Fibroblast of skin of right biceps (primary cell): ENCODE measurements around the gene ANKLE1.

Experiments used
- DNase-seq: peaks from one replicate; pipeline ENCODE4 v3.0.0-alpha.2; 2013

Gene ANKLE1

DNA sequence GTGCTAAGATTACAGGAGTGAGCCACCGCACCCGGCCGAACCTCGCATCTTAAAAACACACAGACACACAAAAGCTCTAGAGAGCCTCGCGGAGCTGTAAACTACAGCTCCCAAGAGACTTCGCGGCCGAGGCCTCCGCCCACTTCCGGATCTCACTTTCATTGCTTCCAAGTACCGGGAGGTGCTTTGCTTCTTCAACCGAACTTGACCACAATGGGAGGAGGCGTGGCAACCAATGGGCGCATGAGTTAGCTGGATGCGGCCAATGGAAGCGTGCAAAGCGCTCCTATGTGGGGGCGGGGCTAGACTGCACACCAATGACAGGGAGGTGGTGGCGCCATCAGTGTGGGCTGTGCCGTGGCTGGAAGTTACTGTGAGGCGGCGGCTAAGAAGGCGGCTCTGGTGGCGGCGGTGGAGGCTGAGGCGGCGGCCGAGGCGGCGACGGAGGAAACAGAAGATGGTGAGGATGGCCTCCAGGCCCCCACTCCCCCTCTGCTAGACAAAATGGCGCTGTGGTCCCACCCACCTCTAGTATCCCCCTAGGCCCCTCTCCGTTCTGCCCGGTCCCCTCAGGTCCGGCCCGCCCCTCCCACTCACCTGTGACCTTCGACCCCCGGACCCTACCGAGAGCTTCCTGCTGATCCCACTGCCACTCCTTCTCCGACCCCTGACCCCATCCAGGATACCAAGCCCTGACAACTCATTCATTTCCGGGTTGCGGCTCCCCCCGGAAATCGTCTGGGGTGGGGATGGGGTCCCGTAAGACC lies 27.7 kb downstream of the ANKLE1 start, which contains the start of gene DDA1:
TSS of gene DDA1 (plus strand) at position 366 of the 767 bp plus-strand sequence. CDS start at position 458, 92 bp downstream.
- DNase-seq: peak; percentile 100

DNA sequence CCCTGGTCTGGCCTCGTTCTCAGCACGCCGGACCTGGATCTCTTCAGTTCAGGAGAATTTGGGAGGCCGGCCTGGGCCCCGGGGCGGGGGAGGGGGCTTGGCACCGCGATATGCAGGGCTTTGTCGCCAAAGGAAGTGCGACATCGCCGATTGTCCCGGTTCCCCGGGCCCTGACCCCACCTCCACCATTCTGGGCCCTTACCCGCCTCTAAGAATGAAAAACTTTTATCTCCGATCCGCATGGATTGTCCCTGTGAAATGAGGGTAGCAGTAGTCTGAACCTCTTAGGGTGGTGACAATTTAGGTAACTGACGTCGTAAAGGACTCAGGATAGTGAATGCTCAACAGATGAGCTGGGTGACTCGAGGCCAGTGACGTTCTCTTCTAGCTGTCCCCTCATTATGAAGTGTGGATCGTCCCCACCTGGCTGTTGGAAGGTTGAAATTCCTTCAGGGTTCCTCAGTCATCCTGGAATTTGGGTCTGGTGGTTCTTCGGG lies 28.3 kb downstream of the ANKLE1 start:
- no peak for DNase-seq

DNA sequence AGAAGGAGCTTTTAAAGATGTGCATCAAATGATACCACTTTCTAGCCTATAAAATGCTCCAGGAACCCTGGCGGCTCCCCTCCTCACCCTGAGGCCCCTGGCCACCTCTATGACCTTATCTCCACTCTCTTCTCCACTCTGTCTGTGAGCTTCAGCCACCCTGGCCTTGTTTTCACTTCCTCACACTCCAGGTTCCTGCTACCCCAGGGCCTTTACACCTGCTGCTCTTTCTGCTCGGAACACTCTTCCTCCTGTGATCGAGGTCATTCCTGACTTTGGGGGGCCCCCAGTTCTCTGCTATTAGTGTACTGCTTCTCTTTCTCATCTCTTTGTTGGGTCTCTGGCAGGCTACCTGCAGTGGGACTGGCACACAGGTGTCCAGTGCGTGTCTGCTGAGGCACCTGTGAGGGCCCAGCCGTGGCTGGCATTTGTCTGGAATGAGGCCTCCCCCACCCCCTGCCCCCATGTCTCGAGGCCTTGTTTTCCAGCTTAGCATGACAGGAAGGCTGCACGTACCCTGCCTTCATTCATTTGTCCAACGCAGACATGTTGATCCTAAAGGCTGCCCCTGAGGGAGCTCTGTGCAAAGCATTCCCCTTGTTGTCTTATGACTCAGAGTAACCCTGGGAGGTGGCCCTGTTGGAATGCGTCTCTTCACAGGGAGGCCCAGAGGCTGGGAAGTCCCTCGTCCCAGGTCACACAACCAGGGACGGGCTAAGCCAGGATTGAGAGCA lies 29.9 kb downstream of the ANKLE1 start:
- DNase-seq: peak; percentile 75

DNA sequence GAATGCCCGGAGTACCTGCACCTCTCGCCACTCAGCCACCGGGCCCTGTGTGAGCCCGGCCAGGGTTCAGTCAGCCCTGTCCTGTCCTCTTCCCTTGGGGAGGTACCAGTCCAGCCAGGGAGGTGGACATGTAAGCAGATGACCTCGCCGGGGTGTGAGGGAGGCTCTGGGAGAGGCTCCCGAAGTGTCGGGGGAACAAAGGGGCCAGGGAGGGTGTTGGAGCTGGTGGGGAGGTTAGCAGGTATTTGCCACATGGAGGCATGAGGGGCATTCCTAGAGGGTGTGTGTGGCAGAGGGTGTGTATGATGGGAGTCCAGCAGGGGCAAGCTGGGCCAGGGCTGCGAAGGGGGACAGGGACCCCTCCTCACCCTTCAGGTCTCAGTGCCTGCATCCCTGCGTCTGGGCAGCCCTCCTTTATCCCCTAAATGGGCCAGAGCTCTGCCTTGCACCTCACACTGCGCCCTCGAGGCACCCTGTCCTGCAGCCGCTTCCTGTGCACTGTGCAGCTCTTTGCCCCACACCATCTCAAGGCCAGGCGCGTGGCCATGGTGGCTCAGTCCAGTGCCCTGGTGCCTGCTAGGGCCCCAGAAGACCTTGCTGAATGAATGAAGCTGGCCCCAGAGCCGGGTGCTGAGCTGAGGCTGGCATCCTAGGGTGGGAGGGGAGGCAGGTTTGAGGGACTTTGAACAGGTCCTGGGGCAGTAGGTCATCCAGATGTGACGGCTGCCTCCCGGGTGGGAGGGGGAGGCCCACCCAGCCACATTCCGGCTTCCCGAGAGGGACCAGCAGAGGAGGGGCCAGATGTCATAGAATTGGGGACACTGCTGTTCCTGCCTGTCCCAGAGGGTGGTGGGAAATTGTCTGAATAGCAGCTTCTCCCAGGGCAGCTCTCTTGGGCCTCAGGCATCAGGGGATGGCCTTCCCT lies 30.8 kb downstream of the ANKLE1 start:
- DNase-seq: no peak

DNA sequence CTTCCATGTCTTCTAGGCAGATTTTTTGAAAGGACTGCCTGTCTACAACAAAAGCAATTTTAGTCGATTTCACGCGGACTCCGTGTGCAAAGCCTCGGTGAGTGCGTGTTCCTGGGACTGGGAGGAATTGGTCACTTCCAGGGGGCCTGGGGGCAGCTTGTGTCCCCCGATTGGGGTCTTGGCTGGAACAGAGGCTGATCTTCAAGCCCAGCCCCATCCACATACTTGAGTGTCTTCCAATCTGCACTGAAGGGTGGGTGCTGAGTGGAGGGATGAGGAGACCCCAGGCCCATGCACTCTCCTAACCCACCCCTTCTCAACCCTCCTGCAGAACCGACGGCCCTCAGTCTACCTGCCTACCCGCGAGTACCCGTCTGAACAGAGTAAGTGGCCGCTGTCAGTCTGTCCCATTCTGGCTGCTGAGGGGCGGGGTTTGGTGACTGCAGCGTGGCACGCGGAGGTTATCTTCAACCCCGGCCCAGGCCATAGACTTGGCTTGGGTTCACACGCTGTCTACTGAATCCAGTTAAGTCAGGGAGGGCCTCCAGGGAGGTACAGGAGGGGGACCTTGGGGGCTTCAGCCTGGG lies 32.4 kb downstream of the ANKLE1 start:
- no peak for DNase-seq

DNA sequence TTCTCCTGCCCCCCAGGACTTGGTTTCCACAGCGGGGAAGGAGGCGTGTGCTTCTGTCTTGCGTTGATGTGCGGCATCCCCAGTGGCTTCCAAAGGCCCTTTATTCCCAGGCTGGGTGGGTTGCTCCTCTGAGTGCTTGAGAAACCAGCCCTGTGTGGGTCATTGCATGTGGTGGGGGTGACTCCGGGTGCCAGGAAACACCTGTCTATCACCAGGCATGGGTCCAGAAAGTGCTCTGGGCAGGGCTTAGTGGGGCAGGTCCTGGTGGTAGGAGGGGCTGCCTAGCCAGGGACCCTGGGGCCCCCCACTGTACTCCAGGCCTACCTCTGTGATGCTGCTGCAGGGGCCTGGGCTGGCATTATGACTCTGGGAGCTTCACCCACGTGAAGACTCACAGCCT lies 37.3 kb downstream of the ANKLE1 start:
- no peak for DNase-seq

DNA sequence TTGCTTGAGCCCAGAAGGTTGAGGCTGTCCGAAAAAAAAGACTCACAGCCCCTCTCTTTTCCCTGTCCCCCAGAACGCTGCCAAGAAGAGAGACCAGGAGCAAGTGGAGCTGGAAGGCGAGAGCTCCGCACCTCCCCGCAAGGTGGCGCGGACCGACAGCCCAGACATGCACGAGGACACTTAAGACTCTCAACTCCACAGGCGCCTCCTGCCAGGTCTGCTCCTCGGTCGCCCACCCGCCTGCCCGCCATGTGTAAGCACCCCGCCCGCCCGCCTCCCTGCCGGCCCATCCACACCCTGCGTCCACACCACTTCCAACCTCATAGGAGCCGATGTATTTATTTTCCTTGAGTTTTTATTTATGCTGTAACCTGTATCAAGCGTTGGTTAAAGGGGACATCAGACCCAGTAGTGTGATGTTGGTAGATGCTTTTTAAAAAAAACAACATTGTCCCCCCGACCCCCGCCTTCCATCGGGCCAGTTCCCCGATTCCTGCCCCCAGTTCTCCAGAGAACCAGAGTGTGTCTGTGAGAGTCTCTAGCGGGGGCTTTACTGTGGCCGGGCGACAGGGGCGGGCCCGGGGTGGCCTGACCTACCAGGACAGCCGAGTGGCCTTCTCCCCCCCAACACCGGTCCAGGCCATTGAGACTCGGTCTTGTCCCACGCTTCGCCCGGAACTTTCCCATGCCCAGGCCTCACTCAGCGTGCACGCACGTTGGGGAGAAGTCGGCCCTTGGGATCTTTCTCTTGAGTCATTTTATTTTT lies 38.0 kb downstream of the ANKLE1 start:
- no peak for DNase-seq

DNA sequence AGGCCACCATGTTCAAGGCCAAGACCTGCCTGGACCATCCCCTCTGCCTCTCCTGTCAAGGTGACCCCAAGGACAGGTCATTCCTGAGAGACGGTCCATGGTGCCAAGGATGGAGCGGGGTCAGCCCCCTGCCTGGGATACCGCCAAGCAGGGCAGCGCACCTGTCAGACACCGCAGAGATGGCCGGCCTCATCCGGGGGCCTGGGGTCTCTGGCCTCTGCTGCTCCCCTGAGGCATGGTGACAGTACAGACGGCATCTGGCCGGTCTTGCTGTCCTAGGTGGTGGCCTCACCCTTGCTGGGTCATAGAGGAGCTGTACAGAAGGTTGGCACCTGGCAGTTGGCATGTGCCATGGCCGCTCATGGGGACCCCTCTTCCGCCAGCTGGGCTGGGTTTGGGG lies 38.7 kb downstream of the ANKLE1 start:
- DNase-seq: no peak

DNA sequence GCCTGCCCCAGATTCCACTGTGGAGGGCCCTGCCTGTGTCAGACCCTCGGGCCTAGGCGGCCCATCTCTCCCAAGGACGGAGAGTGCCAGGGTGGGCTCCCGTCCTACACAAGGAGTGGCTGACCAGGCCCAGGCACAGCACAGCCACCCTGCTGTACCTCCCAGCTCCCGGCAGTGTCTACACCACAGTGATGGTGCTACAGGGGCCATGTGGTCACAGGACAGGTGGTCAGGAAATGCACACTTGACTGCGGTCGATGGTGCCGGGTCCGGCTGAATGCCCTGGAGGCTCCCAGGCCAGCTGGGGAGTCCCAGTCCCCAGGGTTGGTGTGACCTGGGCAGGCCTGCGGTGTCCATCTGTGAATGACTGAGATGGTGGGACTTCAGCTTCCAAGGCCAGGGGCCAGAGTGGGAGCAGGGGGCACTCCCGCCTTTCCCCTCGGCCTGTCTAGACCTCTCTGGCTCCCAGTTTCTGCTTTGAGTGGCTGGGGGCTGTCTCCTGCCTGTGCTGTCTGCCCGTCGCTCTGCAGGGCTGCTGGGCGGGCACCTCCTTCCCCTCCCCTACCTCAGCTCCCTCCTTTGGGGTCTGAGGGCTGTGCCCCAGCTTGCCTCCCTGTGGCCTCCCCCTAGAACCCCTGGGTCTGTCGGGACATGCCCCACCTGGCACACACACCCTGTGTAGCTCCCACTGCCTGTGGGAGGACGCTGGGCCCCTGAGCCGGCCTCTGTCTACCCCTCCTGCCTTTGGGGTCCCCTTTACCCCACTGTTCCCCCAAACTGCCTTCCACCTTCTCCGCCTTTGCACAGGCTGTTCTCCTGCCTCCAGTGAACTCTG lies 40.2 kb downstream of the ANKLE1 start:
- DNase-seq: no peak

DNA sequence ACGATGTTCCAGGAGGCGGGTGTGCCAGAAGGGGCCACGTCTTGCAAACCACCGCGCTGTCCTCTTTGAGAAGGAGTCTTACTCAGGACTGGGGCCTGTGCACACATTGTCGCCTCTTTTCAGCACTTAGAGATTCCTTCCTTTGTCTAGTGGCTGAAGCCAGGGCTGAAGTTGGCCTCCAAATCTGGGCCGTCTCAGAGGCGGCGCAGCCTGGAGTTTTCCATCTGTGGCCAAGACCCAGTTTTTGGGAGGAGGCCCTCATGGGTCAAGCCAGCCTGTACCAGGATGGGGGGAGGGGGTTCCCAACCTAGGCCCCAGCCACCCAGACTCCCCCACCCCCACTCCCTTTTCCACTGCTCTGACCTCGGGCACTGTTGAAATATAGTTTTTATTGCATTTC lies 41.2 kb downstream of the ANKLE1 start:
- no peak for DNase-seq

DNA sequence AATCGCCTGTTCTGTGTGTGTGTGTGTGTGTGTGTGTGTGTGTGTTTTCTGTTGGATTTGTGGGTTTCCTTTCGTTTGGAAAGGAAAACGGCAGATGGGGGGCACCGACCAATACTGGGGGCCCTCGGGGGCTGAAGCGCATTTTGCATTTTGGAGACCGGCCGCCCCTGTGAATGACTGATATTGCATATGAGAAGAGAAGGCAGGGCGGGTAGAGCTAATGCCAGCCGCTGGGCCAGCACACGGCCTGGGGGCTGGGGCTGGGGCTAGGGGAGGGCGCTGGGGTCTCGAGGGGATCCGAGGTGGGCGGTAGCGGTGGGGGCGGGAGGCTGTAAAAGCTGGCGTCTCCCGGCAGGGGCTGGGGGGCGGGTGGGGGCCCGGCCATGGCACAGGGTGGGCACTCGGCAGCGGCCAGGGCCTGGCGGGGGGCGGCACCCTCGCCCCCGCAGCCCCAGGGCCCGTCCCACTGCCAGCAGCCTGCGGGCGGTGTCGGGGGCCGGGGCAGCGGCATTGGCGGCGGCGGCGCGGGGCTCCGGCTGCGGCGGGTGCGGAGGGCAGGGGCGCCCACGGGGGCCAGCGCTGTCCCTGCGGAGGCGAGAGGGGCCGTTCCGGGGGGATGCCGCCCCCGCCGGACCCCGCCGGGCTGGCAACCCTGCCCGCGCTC lies 41.7 kb downstream of the ANKLE1 start:
- no peak for DNase-seq

DNA sequence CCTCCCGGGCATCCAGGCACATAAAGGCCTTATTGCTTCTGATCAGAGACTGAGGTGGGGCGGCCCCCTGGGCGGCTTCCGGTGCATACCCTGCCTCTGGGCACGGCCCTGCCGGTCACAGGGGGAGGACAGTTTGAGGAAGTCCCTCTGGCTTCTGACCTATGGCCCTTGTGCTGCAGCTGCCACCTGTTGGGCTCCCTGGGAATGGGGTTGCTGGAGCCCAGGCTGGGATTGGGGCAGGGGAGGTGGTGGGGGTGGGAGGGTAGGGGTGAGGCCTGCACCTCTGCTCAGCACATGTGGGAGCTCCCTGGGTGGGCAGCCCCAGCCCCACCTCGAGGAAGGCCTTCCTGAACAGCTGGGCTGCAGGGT lies 42.2 kb downstream of the ANKLE1 start:
- DNase-seq: no peak

DNA sequence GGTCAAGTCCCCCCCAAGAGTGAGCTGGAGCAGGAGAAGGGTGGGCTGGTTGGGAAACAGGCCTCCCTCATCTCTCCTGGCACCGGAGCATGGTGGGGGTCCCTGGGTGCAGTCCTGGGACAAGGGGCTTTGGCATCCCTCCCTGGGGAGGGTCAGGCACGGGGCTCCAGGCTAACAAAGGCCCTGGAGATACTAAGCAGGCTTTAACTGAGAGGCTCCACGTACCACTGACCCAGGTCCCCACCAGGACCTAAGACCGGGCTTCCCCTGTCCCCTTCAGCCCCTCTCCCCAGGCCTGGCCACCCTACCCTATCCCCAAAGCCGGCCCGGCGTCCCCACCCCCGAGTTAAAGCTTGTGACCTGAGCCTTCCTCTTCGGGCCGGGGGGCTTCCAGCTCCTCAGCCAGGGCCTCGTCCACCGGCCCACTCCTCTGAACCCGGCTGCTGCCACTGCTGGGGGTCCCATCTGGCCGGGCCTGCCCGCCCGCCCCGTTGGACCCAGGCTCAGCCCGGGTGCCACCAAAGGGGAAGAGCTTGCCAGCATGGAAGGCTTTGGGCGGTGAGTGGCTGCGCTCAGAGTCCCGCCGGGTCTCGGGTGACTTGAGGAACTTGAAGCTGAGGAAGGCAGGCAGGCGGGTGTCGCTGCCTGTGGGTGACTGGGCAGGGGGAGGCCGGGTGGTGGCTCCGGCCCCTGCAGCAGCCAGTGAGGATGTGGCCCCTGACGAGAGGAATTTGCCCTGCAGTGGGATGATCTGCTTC lies 42.8 kb downstream of the ANKLE1 start:
- DNase-seq: no peak

DNA sequence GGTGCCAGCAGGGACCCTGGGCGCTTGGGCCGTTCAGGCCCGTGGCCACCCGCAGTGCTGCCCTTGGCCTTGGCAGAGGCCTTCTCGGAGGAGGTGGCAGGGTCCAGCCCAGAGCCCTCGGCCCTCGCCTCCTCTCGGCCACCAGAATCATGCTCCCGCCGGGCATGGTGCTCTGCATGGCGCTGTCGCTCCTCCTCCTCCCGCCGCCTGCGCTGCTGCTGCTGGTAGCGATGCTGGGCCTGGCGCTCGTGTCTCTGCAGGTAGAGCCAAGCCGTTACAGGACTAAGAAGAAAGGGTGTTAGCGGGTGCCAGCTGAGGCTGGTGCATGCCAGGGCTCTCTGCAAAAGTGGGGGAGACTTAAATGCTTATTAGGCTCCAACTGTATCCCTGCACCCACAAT lies 43.4 kb downstream of the ANKLE1 start:
- no peak for DNase-seq

DNA sequence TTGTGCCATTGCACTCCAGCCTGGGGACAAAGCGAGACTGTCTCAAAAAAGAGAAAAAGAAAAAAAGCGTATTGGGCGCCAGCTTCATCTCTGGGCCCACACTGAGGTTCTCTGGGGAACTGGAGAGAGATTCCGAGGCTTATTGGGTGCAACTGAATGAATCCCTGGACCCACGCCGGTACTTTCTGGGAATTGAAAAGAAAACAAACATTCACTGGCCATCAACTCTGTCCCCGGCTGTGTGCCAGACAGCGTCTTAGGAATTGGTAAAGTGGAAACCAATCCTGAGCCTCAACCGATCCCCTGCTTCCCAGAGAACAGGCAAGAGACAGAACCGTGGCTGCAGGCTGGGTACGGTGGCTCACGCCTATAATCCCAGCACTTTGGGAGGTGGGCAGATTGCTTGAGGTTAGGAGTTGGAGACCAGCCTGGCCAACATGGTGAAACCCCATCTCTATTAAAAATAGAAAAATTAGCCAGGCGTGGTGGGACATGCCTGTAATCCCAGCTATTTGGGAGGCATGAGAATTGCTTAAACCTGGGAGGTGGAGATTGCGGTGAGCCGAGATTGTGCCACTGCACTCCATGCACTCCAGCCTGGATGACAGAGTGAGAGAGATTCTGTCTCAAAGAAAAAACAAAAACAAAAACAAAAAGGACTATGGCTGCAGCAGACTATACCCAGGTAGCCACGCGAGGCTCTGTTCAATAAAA lies 44.3 kb downstream of the ANKLE1 start:
- no peak for DNase-seq

DNA sequence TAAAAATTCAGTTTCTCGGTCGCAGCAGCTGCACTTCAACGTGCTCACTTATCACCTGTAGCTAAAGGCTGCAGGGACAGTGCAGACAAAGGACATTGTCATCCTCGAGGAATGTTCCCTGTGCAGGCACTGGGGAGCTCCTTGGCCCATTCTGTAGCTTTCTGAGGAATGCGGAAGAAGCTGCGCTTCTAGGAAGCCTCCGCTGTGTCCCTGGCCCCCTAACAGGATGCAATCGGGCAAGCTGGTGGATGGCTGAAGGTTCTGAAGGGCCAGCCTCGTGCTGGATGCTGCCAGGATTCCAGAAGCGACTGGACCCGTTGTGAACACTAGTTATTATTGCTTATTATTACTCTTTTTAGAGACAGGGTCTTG lies 44.9 kb downstream of the ANKLE1 start:
- no peak for DNase-seq

DNA sequence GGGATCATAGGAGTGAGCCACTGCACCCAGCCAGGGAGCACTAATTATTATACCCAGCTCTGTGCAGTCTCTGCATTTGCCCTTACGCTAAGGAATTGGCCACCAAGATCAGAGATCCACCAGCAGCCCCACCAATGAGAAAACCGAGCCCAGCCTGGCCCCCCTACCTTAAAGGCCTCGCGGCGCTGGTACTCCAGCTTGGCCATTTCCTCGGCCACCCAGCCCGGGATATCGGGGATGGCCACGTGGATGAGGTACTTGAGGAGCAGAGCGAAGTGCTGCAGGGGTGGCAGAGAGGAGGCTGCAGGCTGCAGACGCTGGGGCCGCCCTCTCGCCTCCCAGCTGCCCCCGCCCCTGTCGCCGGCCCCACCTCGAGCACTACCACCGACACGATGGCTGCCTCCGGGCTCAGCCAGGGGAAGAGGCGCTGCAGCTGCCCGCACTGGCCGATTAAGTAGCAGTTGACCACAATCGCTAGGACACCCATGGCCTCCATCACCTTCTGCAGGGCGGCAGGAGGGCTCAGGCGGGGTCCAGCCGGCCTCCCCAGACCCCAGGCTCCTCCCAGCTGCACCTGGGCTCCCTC lies 45.5 kb downstream of the ANKLE1 start:
- no peak for DNase-seq

DNA sequence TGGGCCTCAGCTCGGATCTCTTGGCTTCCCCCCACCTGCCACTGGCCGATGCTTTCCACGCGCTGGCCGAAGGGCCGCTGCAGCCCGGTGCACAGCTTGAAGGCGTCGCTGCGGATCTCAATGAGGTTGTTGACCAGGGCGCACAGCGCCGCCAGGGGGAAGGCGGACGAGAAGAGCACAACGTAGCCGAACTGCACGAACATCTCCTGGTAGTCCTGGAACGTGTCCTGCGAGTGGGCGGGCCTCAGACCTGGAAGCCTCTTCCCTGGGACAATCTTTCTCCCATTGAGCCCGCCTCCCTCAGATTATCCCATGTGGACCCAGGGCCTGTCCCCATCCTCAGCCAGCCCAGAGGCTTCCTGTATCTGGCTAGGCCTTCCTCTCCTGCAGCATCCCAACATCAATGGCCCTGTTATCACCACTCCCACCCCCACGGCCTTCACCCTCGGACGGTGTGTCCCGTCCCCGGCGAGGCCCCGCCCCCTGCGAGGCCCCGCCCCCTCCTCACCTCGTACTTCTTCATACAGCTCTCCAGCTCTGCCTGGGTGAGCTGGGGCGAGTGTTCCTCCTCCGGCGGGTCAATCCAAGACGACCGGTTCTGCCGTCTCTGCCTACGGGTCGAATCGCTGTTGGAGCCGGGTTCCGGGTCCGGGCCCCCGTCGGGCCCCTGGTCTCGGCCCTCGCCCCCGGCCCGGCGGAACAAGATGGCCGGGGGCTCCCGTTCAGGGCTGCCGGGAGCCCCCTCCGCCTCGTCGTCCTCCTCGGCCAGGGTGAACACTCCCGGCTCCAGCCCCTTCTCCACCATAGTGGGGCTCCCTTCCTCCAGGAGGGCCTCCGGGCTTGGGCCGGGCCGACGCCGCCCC lies 46.2 kb downstream of the ANKLE1 start:
- DNase-seq: no peak
